Prostate gland (tissue), 2 donors: ENCODE results near the gene ZNF367. TPM values are rescaled to one million over a fixed set of nuclear protein-coding genes. Genes with fewer than 3 reads are reported as not detected.

ENCODE experiments used
- DNase-seq: peaks from one replicate; pipeline ENCODE4 v3.0.0-alpha.2; 2019; ENCODE audit warnings: low spot score
- H3K27ac ChIP-seq, 2 donors: fragments of 200-600 bp; sonication (generic); 2 replicates each; pipeline ENCODE4 v1.5.1; 2017 to 2019
- H3K27me3 ChIP-seq: fragments of 200-600 bp; sonication (generic); replicated peaks from 2 replicates; pipeline ENCODE4 v1.5.1; 2019; ENCODE audit not compliant: insufficient read depth
- H3K36me3 ChIP-seq, 2 donors: fragments of 200-600 bp; sonication (generic); 1 replicate in 1 of 2; 2 replicates in 1 of 2; pipeline versions ENCODE4 v1.5.1 to v1.8.1; 2017 to 2019
- H3K4me1 ChIP-seq: fragments of 200-600 bp; sonication (generic); replicated peaks from 2 replicates; pipeline ENCODE4 v1.5.1; 2019
- H3K4me3 ChIP-seq, 2 donors: fragments of 200-600 bp; sonication (generic); 2 replicates each; pipeline ENCODE4 v1.5.1; 2017 to 2019
- H3K9me3 ChIP-seq: fragments of 200-600 bp; sonication (generic); 2 replicates; pipeline ENCODE4 v1.5.1; 2017
- POLR2A ChIP-seq: fragments of 450-650 bp; IDR thresholded peaks from one replicate; pipeline ENCODE4 v1.6.1; 2016; ENCODE audit warnings: antibody characterized with exemption, mild to moderate bottlenecking
- POLR2AphosphoS5 ChIP-seq: sonication (generic); formaldehyde crosslinking; IDR thresholded peaks from one replicate; pipeline ENCODE4 v1.6.1; 2017; ENCODE audit warnings: antibody characterized with exemption
- WGBS: methylation state at CpG from one replicate; pipeline ENCODE4 v1.1.5; 2018; 5-methylcytosine and 5-hydroxymethylcytosine counted together
- intact Hi-C: fragments of 100-400 bp; cut with DNase I; formaldehyde crosslinking; loops from one replicate; pipeline ENCODE4 v1.14.2; 2022
- total RNA-seq, 2 donors: library from RNA; depleted of rRNA; stranded (reverse); fragments of >200 nt; gene quantifications; one replicate each; pipeline ENCODE4 v1.1.0, GENCODE V29; 2016
- TF ChIP-seq, protein P1 (sequence below), 4 experiments: fragments of 200-600 bp in 2 of 4; fragments of 450-650 bp in 2 of 4; sonication (generic) in 2 of 4; IDR thresholded peaks; 1 replicate in 3 of 4; 2 replicates in 1 of 4; pipeline ENCODE4 v1.5.1; 2016 to 2019; ENCODE audit warnings: antibody characterized with exemption in 4 of 4, mild to moderate bottlenecking in 2 of 4, moderate library complexity in 2 of 4

Gene ZNF367
- total RNA-seq, 2 donors from 2014 or later = 2.9 to 5.5 TPM

DNA sequence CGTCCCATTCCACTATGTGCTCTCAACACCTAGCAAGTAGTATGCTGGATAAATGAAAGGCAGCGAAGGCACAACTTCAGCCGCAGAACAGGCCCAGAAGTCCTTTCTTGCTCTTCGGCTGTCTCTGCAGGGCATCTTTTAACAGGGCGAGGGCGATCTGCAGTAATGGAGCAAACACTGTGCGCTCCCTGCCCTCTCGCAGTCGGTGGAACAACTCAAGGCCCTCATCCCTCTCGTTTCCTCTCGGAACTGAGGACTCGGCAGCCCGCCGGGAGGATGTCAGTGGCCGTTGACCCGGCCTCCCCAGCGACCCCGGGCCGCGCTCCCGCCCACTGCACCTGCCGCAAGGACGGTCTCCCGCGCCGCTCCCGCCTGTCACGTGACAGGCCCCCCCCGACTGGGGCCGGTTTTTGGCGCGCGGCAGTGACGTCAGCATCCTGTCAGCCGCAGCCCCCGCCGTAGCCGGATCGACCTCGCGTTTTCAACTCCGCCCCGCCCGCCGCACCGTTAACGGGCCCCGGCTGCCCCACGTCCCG lies 1.1 kb downstream of the ZNF367 start:
- no peaks in the 10 kb centered on the region for H3K36me3 ChIP-seq
- WGBS = 1% methylated on average over 50 of the region's 50 CpGs
- no peaks in the 10 kb centered on the region for H3K27me3 ChIP-seq
- H3K9me3 ChIP-seq = no peaks in the 10 kb centered on the region
- H3K4me3 ChIP-seq = peak overlapping the region; percentile 75 to 77
- TF ChIP-seq, protein P1, sequence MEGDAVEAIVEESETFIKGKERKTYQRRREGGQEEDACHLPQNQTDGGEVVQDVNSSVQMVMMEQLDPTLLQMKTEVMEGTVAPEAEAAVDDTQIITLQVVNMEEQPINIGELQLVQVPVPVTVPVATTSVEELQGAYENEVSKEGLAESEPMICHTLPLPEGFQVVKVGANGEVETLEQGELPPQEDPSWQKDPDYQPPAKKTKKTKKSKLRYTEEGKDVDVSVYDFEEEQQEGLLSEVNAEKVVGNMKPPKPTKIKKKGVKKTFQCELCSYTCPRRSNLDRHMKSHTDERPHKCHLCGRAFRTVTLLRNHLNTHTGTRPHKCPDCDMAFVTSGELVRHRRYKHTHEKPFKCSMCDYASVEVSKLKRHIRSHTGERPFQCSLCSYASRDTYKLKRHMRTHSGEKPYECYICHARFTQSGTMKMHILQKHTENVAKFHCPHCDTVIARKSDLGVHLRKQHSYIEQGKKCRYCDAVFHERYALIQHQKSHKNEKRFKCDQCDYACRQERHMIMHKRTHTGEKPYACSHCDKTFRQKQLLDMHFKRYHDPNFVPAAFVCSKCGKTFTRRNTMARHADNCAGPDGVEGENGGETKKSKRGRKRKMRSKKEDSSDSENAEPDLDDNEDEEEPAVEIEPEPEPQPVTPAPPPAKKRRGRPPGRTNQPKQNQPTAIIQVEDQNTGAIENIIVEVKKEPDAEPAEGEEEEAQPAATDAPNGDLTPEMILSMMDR (IDR thresholded peaks at IDR 0.05) = peak in 2 of 4 experiments; percentile 26 to 36
- TF ChIP-seq POLR2AphosphoS5 (peak; percentile 76), POLR2A (peak; percentile 51)
- intact Hi-C loops = loop anchor here (2.0 to 5.0 kb wide), 2 partner anchors 34 to 35 kb away; partner anchors contain the start of genes HABP4 and SLC35D2
- H3K27ac ChIP-seq = peak overlapping the region; percentile 97 to 99
- peak; percentile 84 for DNase-seq
- peaks cover 5% of the 10 kb centered on the region for H3K4me1 ChIP-seq

DNA sequence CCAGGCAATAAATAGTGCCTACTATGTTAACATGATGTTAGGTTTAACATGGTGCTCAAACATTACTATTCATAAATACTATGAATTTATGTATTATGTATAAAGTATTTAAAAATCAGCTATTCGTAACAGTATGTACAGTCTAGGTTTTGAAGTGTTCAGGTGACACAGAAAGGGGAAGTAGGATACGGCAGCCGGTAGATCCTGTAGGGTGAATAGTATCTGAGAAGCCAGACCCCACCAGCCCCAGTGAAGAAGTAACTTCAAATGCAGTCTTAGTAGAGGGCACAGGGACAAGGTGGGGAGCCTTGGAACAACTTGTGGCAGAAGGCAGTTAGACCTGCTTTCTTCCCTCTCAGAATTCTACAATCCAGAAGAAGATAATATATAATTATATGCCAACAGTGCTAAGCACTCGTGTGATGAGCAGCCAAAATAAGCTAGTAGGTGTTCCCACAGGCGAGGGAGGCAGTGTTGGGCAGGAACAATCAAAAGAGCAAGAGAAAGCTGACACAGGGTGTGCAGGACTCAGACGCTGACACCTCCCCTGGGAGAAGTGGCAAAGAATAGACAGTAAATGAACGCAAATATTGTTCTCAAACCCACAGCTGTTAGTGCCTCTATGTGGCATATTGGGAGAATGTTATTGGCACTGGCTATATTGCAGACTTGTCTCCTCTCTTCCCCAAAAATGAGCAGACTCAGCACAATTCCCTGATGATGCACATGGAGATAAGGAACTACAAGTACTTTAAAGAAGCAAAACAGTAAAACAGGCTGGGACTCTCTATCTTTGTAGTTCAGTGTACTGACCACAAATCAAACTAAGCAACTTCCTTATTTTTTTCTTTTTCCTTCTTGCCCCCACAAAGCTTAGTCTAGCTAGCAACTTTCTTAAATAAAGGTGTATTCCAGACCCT lies 4.6 kb downstream of the ZNF367 start:
- H3K4me1 ChIP-seq = peaks cover 5% of the 10 kb centered on the region
- H3K27me3 ChIP-seq = no peaks in the 10 kb centered on the region
- DNase-seq = no peak
- peak overlapping the region in 1 of 2 donors; percentile 18 for H3K27ac ChIP-seq
- no peaks in the 10 kb centered on the region for H3K36me3 ChIP-seq
- H3K9me3 ChIP-seq = no peaks in the 10 kb centered on the region
- TF ChIP-seq, protein P1 (IDR thresholded peaks at IDR 0.05) = no peak
- TF ChIP-seq POLR2AphosphoS5 (no peak), POLR2A (no peak)
- intact Hi-C loops = no loop called here
- 27% methylated on average over 7 of the region's 7 CpGs for WGBS
- no peak overlapping the region for H3K4me3 ChIP-seq

GRCh38 chr9:96412174-96412913 lies 5.8 kb downstream of the ZNF367 start:
- Histone ChIP-seq H3K27me3 (no peaks in the 10 kb centered on the region), H3K9me3 (no peaks in the 10 kb centered on the region), H3K36me3 (no peaks in the 10 kb centered on the region), H3K4me1 (peaks cover 5% of the 10 kb centered on the region), H3K27ac (no peak overlapping the region), H3K4me3 (no peak overlapping the region)
- no peak for DNase-seq
- TF ChIP-seq, protein P1 (IDR thresholded peaks at IDR 0.05) = no peak
- TF ChIP-seq POLR2AphosphoS5 (no peak), POLR2A (no peak)
- intact Hi-C loops = no loop called here
- WGBS = 90% methylated on average over 8 of the region's 8 CpGs

GRCh38 chr9:96411129-96411838 lies 6.9 kb downstream of the ZNF367 start:
- H3K4me3 ChIP-seq = no peak overlapping the region
- DNase-seq = no peak
- H3K9me3 ChIP-seq = no peaks in the 10 kb centered on the region
- H3K4me1 ChIP-seq = no peaks in the 10 kb centered on the region
- H3K27me3 ChIP-seq = no peaks in the 10 kb centered on the region
- no peak for TF ChIP-seq POLR2A
- TF ChIP-seq, protein P1 (IDR thresholded peaks at IDR 0.05) = no peak
- TF ChIP-seq POLR2AphosphoS5 = no peak
- H3K36me3 ChIP-seq = no peaks in the 10 kb centered on the region
- no peak overlapping the region for H3K27ac ChIP-seq
- intact Hi-C loops = no loop called here
- 89% methylated on average over 5 of the region's 5 CpGs for WGBS
